A549 treated with AZD9567 at 1 μM for 4 hours (cell line): ENCODE data around the gene CCL25. TPM values are rescaled to one million over a fixed set of nuclear protein-coding genes. Genes with fewer than 3 reads are reported as not detected.

ENCODE experiments used
- total RNA-seq: library from RNA; stranded (reverse); fragments of 200-300 nt; extraction: Qiagen RNA extraction; gene quantifications from 5 replicates; pipeline ENCODE4 v1.2.3, GENCODE V29; 2022; ENCODE audit not compliant: insufficient read depth

The CCL25 gene
- total RNA-seq = not detected in 5 replicates

GRCh38 chr19:8052464-8052859, at the start of gene CCL25:
Gene CCL25, plus strand, starts transcription at chr19:8052760. Its CDS starts 290 bp downstream, at chr19:8053050.

GRCh38 chr19:8005534-8006256, 46.9 kb upstream of the CCL25 start, which contains the start of gene ELAVL1:
Gene ELAVL1, minus strand, starts transcription at chr19:8005641. Its CDS starts 13,826 bp downstream, at chr19:7991815.

Other genes with a start within 250 kb of the CCL25 start
- gene EVI5L, start 222.5 kb upstream of the CCL25 start, total RNA-seq = 0.50 to 2.1 TPM (median 1.9 TPM) in 5 replicates
- 0.28 to 0.43 TPM (median 0.42 TPM) in 5 replicates for gene PRR36, start 178.4 kb upstream of the CCL25 start, total RNA-seq
- 5.4 to 7.3 TPM (median 6.9 TPM) in 5 replicates for gene LRRC8E, start 164.2 kb upstream of the CCL25 start, total RNA-seq
- 15.0 to 21.0 TPM (median 17.3 TPM) in 5 replicates for gene MAP2K7, start 148.9 kb upstream of the CCL25 start, total RNA-seq
- gene TGFBR3L, start 137.9 kb upstream of the CCL25 start, total RNA-seq = 1.5 to 2.1 TPM (median 1.8 TPM) in 4 of 5 replicates, not detected in the other
- 18.0 to 35.2 TPM (median 31.9 TPM) in 5 replicates for gene SNAPC2, start 132.4 kb upstream of the CCL25 start, total RNA-seq
- 11.2 to 22.0 TPM (median 19.2 TPM) in 5 replicates for gene CTXN1, start 126.6 kb upstream of the CCL25 start, total RNA-seq
- 27.3 to 34.5 TPM (median 31.7 TPM) in 5 replicates for gene TIMM44, start 109.1 kb upstream of the CCL25 start, total RNA-seq
- gene ELAVL1, start 47.1 kb upstream of the CCL25 start, total RNA-seq = 60.1 to 95.6 TPM (median 65.4 TPM) in 5 replicates
- 0.01 TPM in 1 of 5 replicates, not detected in the others for gene FBN3, start 96.8 kb downstream of the CCL25 start, total RNA-seq
- gene CERS4, start 156.6 kb downstream of the CCL25 start, total RNA-seq = 3.2 to 8.0 TPM (median 3.4 TPM) in 5 replicates